Non-pigmented ciliary epithelial cell (primary cell): Measurements from ENCODE around the gene NME5.

ENCODE experiments used
- DNase-seq: peaks from one replicate; pipeline ENCODE4 v3.0.0-alpha.2; 2010; ENCODE audit warnings: low read depth

NME5 gene

DNA sequence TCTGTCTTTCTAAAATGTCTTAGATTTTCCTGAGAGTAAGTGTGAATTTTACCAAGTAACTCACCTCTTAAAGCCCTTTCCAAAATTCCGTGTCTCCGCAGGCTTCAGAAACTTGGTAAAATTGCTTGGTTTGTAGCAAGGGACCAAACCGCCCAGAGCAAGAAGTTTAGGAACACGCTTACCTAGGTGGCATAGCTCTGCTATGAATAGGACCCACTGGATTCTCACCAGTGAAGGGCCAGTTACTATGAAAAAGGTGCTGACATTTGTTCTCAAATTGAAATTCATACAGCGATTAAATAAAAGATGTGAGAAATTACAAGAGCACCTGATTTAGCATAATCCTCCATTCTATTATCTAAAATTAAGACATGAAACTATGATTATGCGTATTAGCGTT is 6.7 kb downstream of the NME5 start:
- DNase-seq, result no peak

DNA sequence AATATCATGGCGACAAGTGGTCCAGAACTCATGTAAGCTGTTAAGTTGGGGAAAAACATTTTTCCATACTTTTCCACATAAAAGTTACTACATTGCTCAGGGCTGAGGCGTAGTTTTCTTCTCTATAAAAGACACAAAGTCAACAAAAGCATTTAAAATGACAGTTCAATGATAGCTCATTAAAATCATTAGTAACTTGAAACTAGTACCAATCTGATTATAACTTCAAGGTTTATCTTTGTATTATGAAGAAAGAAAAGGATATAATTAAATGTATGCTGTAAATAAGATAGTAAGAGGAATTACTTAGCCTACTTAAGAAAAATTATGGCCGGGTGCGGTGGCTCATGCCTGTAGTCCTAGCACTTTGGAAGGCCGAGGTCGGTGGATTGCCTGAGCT is 9.9 kb downstream of the NME5 start:
- no peak for DNase-seq

DNA sequence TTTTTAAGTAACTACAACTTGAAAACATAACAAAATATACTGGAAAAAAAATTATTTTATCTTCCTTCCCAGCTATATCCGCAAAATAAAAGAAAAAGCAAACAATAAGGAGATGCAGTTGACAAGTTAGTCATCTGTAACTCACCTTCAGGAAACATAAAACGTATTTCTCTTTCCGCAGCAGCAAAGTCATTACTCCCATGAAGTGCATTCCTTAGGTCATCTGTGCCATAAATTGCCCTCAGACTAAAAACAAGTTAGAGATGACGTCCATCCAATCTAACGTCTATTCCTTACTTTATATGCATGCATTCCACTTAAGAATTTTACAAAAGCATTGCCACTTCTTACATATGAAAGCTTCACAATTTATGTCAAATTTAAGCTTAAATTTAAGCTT is 10.9 kb downstream of the NME5 start:
- DNase-seq, result no peak

DNA sequence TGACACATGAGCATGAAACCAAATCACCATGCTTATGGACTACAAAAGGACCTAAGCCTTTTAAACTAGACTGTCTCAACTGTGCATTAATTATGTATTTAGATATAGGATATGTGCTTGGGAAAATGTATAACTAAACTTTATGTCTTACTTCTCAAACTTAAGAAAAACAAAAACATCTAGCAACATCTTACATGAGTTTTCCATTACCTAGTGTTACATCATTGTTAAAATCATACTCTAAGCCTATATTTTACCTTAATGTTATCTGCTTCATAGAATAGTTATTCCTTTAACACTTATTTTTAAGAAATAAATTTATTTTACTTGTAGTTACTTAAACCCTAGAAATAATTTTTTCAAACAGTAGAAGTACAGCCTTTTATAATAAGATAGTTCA is 24.0 kb downstream of the NME5 start:
- DNase-seq, result no peak

DNA sequence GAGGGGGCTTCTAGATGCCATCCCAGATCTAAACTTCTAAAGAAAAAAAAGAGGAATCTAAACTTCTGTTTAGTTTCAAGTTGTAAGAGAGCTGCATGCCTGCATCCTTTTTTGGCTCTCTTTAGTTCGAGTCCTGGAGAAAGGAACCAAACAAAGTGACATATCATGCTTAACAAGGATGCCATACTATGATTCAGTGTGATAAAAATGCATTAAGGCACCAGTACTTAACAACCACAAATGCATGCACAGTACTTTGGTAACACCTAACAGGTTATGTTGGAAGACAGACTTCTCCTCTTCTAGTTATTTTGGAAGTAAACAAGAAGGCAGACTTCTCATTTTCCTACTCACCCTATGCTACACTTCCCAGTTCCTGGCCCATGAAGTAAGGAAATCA is 27.3 kb downstream of the NME5 start:
- no peak for DNase-seq

DNA sequence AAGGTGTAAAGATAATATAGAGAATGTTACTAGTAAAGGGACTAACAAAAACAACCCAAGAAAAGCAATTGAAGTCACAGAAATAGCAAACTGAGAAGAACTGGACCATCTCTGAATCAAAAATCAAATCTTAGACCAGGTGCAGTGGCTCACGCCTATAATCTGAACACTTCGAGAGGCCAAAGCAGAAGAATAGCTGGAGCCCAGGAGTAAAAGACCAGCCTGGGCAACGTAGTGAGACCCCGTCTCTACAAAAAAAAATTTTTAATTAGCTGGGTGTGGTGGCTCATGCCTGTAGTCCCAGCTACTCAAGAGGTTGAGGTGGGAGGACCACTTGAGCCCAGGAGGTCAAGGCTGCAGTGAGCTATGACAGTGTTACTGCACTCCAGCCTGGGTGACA is 28.0 kb downstream of the NME5 start:
- no peak for DNase-seq

DNA sequence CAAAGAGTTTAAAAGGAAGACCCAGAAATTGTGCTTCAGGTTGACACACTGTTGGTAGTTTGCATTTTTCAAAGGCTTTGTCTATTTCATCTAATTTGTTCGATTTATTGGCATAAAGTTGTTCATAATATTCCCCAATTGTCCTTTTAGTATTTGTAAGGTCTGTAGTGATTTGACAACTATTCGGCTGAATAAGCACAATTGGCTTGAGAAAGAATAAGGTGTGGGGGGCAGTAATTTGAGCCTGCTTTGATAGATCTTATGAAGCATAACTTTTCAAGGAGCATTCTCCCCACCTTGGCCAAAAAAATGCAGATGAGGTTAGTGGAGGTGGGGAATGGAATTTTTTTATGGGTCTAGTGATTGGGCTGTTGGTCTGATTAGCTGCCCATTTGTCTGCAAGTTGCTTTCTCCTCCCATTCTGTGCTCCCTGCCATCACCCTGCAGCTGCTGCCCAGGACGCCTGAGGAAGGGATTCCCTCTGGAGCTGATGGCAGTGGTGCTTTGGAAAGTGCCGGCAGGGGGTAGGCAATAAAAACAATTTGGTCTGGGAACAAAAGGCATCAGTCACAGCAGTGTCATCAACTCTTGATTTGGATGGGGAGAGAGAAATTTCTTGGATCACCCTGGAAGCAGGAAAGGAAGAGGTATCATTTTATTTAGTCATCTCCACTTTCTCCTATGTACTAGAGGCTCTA is 28.8 kb downstream of the NME5 start:
- DNase-seq, result no peak

DNA sequence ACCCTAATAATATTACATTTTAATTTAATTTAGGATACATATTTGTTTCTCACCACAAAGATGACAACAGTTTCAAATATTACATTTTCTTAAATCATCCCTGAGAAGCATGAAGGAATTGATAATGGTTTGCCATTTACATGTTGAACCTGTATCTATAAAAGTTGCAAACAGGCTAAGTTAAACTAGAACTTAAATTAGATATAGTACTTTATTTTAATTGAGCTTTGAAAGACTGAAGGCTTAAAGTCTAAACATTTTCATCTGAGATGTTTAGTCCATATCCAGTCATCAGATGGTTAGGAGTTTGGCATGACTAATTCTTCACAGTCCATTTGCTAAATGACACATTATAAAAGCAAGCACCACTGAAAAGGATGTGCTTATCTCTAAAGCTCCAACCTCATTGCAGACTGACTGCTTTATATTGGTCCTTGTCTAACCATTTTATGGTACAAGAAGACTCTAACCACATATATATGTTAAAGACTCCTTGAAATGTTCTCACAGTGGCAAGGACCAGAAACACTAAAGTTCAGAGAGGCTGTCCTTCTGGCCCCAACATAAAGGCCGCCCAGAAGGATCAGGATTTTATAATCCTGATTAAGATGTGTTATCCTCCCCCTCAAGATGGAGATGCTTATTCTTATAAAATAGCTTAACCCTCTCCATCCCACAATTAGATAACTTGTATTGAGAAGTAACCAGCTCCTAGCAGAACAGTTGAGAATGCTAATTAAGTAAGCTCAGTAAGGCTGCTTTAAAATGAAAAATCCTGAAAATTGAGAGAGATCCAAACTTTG is 29.6 kb downstream of the NME5 start:
- no peak for DNase-seq

DNA sequence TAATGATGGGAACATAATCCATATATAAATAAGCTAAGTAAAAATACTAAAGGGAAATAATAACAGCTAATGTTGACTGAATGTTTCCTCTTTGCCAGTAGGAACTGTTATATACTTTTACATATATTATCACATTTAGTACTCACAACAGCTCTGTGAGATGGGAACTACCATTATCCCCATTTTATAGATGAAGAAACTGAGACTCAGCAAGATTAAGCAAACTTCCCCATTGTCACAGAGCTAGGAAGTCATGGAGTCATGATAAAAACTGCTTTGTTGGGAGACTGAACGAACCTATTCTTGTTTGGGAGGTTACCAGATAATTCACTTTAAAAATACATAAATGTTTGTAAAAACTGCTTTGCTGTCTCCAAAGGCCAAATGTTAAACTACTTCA is 32.0 kb downstream of the NME5 start:
- DNase-seq, result no peak

DNA sequence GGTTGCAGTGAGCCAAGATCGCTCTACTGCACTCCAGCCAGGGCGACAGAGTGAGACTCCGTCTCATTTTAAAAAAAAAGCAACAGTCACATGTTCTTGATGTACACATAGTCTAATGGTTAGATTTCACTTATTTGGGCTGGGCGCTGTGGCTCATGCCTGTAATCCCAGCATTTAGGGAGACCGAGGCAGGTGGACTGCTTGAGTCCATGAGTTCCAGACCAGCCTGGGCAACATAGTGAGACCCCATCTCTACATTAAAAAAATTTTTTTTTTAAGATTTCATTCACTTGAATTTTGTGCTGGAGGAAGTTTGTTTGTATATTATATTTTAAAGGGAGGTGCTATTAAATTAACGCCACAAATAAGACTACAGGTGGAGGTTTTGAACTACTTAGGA is 33.5 kb downstream of the NME5 start:
- DNase-seq, result no peak

DNA sequence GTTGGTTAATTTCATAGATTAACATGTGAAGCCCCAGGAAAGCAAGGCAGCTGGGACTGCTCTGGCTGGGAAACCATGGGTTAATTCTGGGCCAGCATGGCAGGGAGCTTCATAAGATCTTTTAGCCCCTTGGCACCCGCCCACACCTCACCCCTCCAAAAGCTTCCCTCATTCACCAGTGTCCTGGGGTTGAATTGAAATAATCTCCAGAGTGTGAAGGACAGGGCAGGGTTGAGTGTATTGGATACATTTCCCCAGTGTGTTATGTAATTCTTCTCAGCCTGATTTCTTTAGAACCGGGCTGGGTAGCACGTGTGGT is 36.0 kb downstream of the NME5 start:
- DNase-seq, result no peak

DNA sequence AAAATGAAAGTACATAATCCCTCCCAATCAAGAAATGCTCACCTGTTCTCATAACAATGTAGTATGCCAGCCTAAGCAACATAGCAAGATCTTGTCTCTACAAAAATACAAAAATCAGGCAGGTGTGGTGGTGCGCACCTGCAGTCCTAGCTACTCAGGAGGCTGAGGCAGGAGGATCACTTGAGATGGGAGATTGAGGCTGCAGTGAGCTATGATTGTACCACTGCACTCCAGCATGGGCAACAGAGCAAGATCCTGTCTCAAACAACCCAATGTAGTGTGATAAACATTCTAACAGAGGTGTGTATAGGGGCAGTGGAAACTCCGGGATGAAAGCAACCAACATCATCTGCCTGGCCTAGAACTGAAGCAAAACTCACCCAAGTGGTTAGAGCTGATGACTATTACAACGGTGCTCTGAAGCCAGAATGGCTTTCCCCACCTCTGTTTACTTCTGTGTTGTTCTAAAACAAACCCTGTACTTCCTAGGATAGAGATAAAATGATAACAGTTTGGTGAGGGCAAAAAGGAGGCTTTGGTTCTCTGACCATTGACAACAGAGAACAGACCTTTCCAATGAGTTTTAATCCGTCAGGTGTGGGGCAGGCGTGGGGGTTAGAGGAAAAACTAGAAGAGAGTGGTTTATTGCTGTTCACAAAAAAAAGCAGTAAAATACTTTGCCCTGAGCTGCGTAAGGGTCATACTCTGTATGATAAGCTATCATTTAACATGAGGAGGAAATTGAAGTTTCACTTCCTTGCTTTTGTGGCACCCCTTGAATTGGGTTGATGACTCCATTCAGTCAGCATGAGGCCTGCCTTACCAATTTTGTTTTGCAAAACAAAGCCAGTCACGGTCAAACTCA is 36.5 kb downstream of the NME5 start:
- DNase-seq, result no peak

DNA sequence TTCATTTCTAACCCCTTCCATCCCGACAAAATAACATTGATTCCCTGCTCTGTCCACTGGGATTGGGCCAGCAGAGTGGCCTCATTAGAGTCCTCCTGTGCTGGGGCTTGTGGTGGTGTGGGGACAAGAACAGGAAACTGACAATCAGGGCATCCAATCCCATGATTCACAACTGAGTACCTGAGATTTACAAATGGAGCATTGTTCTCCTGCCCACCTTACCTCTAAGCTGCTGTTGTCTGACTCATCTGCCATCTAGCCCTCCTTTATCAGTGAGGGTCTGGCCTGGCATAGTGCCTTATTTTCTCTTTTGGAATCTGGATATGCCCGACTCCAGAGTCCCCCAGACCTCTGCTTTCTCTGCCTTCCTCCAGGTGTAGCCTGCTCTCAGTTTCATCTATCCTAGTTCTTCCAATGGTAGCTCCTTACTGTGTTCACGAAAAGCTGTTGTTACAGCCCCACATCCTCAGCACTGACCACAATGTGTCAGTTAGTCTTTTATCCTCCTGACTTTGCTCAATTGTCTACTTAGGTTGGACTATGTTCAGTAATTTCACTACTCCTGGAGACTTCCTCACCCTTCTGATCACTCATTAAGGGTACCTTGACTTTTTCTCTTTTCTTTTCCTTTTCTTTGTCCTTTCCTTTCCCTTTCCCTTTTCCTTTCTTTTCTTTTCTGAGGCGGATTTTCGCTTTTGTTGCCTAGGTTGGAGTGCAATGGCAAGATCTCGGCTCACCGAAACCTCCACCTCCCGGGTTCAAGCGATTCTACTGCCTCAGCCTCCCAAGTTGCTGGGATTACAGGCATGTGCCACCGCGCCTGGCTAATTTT is 42.0 kb downstream of the NME5 start:
- DNase-seq, result no peak

DNA sequence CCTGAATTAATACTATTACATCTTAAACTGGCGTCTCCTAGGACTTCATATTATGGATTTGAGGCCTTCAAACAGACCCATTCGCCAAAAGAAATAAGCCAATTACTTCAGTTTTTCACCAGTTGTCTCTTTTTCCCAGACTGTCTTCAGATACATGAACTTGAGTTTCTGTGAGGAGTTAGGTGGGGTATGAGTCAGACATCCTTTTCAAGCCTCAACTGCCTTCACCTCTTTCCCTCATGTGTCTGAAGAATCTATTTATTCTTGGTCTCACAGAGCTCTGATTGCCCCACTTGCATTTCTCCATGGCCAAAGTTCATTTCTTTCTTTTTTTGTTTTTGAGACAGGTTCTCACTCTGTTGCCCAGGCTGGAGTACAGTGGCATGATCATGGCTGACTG is 42.9 kb downstream of the NME5 start:
- no peak for DNase-seq

DNA sequence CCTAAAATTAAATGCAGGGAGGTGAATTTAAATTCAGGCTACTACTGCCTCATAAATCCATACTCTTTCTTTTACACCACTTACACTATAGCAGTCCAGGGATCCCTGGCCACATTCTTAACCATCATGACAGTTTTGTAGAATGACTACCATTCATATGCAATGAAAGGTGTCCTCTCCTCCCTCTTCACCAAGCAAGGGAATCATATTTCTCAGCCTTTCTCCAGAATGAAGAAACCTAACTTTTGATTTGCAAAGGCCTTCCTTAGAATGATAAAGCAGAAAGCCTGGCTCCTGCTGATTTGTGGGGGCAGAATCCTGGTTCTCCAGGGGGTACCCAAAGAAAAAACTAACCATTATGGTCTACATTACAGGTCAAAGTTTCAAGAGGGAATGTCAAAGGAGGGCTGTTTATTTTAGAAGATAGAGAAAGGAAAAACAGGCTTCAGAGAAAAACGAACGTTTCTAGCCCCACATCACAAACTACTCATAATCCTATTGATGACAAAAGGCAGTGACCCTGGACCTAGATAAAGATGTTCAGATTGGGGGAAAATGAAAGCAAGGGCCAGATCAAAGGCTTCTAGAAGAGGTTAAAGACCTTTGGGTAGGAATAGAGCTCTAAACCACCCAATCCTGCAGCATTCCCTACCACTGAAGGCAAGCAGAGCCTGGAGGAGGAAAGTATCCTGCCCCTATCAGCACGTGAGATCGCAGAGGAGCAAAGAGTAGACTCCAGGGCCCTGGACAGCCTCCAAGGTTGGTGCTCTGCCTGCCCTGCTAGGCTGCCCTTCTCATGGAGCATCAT is 43.9 kb downstream of the NME5 start:
- DNase-seq, result no peak

DNA sequence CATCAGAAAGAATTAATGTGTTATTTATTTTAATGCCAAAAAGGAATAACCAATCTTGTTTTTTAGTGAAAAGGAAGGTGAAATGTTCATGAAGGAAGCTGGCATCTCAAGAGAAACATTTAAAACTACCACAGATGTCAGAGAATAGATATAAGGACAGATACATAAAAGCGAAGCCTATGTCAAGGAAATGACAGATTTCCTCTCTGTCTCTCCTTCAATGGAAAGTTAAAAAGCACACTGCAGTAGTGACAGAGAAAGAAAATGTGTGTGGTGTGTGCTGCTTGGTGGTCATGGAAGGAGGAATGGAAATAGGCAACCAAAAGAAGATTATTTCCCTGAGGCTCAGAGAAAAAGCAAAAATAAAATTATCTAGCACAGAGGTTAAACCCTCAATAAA is 46.2 kb downstream of the NME5 start:
- DNase-seq, result no peak

DNA sequence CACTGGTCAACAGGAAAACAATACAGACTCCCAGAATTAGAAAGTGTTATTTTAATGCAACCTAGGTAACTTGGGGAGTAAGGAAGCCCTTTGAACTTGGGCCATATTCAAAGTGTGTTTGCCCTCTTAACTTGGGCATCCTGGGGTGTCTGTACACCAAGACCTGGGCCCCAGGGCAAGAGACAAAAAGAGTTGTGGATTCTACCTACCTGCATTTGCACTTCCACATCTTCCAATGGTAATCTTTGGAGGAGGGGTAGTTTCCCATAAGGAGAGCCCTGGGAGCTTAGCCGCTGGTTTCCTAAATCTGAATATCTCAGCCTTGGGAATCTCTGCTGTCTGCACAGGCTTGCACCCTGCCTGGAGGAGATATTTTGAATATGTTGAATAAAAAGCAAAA is 46.9 kb downstream of the NME5 start:
- DNase-seq, result no peak

DNA sequence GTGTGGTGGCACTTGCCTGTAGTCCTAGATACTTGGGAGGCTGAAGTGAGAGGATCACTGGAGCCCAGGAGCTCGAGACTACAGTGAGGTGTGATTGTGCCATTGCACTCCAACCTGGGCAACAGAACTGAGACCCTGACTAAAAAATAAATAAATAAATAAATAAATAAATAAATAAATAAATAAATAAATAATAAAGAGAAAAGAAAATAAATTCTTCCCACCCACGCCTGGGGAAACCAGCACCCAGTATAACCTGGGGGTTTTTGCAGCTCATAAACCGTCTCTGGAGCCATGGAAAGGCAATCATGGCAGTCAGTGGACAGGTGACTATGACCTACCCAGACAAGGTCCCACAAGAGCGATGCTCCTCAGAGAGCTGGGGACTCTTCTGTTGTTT is 47.5 kb downstream of the NME5 start:
- no peak for DNase-seq

DNA sequence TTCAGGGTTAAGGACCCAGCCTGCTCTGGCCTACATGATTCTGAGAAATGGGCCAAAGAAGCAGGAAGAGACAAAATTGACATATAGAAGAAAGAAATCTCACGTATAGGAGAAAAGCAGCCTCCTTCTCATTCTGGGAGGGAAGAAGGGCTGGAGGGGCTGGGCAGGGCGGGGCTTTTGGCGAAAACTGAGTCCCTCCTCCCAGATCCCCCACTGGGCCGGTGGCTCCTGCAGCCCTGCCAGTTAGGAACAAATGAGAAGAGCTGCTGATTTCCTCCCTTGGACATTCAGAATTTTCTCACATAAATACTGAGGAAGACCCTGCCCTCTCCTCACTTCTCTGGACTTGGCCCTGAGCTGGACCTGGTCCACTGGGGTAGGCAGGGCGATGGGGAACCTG is 55.5 kb downstream of the NME5 start, which contains the start of gene WNT8A:
Gene WNT8A (plus strand): TSS at position 332 of the 400 bp plus-strand sequence. CDS start 95 bp downstream, outside the sequence.
- no peak for DNase-seq

DNA sequence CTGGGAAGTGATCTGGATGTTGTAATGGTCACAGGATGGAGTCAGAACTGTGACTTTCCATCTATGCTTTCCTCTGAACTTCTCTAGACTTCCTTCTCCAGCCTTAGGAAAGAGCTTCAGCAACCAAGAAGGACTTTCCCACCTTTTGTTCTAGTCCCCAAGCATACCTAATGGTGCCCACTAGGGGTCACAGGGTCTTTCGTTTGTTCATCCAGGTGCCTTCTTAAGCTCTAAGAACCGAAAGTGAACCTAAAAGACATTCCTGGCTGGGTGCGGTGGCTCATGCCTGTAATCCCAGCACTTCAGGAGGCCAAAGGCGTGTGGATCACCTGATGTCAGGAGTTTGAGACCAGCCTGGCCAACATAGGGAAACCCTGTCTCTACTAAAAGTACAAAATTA is 57.2 kb downstream of the NME5 start:
- DNase-seq, result no peak

DNA sequence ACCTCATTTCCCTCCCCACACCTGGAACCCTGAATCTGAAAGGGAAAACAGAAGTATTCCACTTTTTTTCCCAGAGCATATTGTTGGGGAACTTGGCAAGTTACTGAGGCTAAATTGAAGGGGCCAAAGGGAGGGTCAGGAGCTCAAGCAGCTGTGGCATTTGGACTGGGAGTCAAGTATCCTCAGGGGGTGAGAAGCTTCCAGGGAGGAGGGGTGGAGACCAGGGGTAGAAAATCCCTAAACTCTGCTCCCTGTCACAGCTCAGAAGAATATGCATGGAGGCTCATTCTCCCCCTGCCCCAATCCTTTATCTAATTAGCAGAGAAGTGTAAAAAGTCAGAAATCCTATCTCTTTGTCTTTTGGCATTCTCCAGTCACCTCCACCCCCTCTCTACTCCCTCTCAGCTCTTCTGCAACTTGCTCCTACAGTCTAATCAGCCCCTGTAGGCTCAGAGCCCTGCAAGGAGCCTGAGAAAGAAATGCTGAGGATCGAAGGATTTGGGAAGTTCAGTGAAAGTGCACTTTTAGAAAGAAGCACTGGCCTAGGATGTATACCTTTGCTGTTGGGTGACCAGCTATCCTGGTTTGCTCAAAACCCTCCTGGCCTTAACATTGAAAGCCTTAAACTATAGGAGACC is 61.1 kb downstream of the NME5 start:
- no peak for DNase-seq
